ENCODE measurements around the gene ZNF653. TPM values are rescaled to one million over a fixed set of nuclear protein-coding genes. Genes with fewer than 3 reads are reported as not detected.
"Not testable (repeated sequence)": the region's sequence is repeated elsewhere in the genome, so short reads cannot be mapped to it uniquely, and the experiment has no call there.

The ZNF653 gene
- polyA plus RNA-seq, 3 donors, result 9.0 to 9.9 (median 9.4) TPM

DNA sequence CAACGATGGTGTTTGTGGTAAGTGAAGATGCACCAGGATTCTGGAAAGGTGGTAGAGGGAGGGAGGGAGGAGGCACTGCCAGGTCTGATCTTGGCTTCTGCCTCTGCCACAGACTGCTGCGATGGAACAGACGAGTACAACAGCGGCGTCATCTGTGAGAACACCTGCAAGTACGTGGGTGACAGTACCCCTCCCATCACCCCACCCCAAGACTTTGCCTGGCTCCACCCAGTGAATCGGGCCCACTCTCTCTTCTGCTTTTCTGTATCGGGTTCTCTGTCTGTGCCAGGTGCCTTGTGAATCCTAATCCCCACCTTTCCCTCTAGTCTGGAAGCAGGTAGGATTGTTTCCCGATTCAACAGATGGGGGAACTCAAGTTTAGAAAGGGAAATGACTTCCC is 67.7 kb downstream of the ZNF653 start:
- no peak for DNase-seq (ENCODE audit: low read depth in 3 of 3, low spot score in 2 of 3)

DNA sequence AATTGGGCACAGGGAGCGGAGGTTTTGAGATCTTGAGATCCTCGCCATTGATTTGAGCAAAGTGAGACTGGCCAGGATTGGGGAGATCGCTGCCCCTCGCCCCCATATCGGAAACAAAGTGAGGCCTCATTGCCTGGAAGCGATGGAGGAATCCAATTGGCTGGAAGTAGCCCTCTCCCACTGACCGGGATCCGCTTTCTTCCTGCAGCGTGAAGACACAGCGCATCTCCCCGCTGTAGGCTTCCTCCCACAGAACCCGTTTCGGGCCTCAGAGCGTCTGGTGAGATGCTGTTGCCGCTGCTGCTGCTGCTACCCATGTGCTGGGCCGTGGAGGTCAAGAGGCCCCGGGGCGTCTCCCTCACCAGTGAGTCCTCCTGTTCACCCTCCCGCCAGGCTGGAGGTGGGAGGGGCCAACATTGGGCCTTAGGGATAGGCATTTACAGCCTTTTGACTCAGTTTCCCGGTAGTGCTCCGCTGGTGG is 69.8 kb downstream of the ZNF653 start:
- DNase-seq (ENCODE audit: low read depth in 3 of 3, low spot score in 2 of 3), result no peak

DNA sequence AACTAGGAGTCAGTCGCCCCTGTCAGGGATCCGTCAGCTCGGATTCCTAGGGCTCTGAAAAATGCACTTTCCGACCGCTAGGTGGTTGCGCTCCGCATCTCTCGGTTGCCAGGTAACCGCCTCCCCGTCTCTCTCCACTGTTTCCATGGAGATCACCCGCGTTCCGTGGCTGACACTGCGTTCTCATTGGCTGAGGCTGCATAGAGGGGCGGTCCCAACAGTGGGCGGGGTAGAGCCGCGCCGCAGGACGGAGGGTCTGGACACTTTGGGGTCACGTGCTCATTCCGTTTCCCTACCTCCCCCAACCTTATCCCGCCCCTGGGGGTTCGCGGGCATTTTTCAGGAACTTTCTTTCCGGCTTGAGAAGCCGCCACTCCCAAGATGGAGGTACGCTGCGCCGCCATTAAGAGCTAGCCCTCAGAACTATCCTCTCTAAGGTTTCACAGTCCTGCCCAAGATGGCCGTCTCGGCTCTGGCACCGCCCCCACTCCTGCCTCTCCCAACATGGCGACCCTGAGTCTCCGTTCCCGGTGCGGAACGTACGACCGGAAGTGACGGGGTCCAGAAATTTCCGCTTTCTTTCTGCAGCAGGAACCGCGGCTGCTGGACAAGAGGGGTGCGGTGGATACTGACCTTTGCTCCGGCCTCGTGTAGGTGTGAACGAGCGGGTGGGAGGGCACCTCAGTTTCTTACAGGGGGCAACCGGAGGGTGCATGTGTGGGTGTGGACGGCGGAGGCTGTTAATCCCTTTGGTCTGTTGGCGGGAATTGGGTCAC is 70.4 kb downstream of the ZNF653 start, which contains the start of the genes ODAD3 and PRKCSH:
ODAD3 (minus strand) TSS at position 65 of the 776 bp plus-strand sequence. CDS start 105 bp downstream, outside the sequence.
PRKCSH (plus strand) TSS at position 579 of the 776 bp plus-strand sequence. CDS start 483 bp downstream, outside the sequence.
- peak; percentile 99 to 100 (median 99) for DNase-seq (ENCODE audit: low read depth in 3 of 3, low spot score in 2 of 3)

DNA sequence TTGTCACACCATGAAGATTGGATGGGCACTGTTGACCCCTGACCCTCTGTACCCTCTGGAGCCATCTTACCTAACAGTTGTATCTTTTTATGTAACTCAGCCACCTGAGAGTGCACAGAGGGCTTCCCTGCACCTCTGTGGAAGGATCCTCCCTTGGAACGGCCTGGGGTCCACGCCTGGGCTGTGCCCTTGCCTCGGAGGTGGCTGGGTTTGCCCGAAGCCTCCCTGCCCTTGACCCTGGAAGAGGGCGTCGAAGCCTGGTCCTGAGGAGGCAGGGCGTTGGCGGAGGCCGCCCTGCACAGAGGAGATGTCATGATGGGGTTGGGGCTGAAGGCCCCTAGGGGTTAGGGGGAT is 71.0 kb downstream of the ZNF653 start:
- DNase-seq (ENCODE audit: low read depth in 3 of 3, low spot score in 2 of 3), result no peak

DNA sequence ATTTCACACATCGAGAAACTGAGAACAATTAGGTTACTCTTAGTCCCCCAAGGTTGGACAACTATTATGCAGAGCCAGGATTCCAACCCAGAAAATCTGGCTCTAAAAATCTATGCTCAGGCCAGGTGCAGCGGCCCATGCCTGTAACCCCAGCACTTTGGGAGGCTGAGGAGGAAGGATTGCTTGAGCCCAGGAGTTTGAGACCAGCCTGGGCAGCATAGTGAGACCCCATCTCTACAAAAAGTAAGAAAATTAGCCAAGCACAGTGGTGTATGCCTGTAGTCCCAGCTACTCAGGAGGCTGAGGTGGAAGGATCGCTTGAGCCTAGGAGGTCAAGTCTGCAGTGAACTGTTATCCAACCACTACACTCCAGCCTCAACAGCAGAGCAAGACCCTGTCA is 72.1 kb downstream of the ZNF653 start:
- DNase-seq (ENCODE audit: low read depth in 3 of 3, low spot score in 2 of 3), result not testable (repeated sequence)

Other genes with a start within 250 kb of the ZNF653 start
- gene DOCK6, start 243.3 kb downstream of the ZNF653 start, polyA plus RNA-seq (ENCODE audit: insufficient read length in 3 of 3), result 10 to 100 TPM; 34.4 to 37.8 (median 34.7) TPM
- not detected for gene TSPAN16, start 209.7 kb downstream of the ZNF653 start, polyA plus RNA-seq (ENCODE audit: insufficient read length in 3 of 3)
- 10 to 100 TPM; 14.4 to 19.2 (median 17.4) TPM for gene RAB3D, start 166.2 kb downstream of the ZNF653 start, polyA plus RNA-seq (ENCODE audit: insufficient read length in 3 of 3)
- 100 to 1,000 TPM; 126 to 159 (median 135) TPM for gene TMEM205, start 159.6 kb downstream of the ZNF653 start, polyA plus RNA-seq (ENCODE audit: insufficient read length in 3 of 3)
- gene CCDC159, start 159.3 kb downstream of the ZNF653 start, polyA plus RNA-seq (ENCODE audit: insufficient read length in 3 of 3), result 10 to 100 TPM; 21.5 to 23.3 (median 21.8) TPM
- 10 to 100 TPM in 2 of 3 donors, 1 to 10 TPM in 1; 9.2 to 11.3 (median 10.0) TPM for gene PLPPR2, start 150.4 kb downstream of the ZNF653 start, polyA plus RNA-seq (ENCODE audit: insufficient read length in 3 of 3)
- 1 to 10 TPM; 3.0 to 3.2 (median 3.1) TPM for gene SWSAP1, start 131.2 kb downstream of the ZNF653 start, polyA plus RNA-seq (ENCODE audit: insufficient read length in 3 of 3)
- gene EPOR, start 121.5 kb downstream of the ZNF653 start, polyA plus RNA-seq (ENCODE audit: insufficient read length in 3 of 3), result 10 to 100 TPM; 15.0 to 17.2 (median 15.7) TPM
- gene RGL3, start 86.5 kb downstream of the ZNF653 start, polyA plus RNA-seq (ENCODE audit: insufficient read length in 3 of 3), result 10 to 100 TPM; 47.6 to 64.8 (median 55.5) TPM
- gene ODAD3, start 70.7 kb downstream of the ZNF653 start, polyA plus RNA-seq (ENCODE audit: insufficient read length in 3 of 3), result 1 to 10 TPM; 1.5 to 1.6 (median 1.5) TPM
- 100 to 1,000 TPM; 299 to 323 (median 323) TPM for gene PRKCSH, start 70.2 kb downstream of the ZNF653 start, polyA plus RNA-seq (ENCODE audit: insufficient read length in 3 of 3)
- under 1 TPM; 0.04 to 0.35 (median 0.04) TPM for gene ELAVL3, start 24.8 kb downstream of the ZNF653 start, polyA plus RNA-seq (ENCODE audit: insufficient read length in 3 of 3)
- gene ECSIT, start 23.3 kb upstream of the ZNF653 start, polyA plus RNA-seq (ENCODE audit: insufficient read length in 3 of 3), result 10 to 100 TPM; 36.5 to 40.4 (median 38.8) TPM
- 1 to 10 TPM; 2.2 to 3.0 (median 2.2) TPM for gene CNN1, start 33.0 kb upstream of the ZNF653 start, polyA plus RNA-seq (ENCODE audit: insufficient read length in 3 of 3)
- 10 to 100 TPM; 43.5 to 48.5 (median 44.9) TPM for gene ELOF1, start 53.4 kb upstream of the ZNF653 start, polyA plus RNA-seq (ENCODE audit: insufficient read length in 3 of 3)
- 10 to 100 TPM; 12.6 to 17.2 (median 15.5) TPM for gene ACP5, start 71.8 kb upstream of the ZNF653 start, polyA plus RNA-seq (ENCODE audit: insufficient read length in 3 of 3)
- 10 to 100 TPM; 47.8 to 56.1 (median 51.9) TPM for gene ZNF627, start 91.6 kb upstream of the ZNF653 start, polyA plus RNA-seq (ENCODE audit: insufficient read length in 3 of 3)
- 10 to 100 TPM; 11.8 to 14.2 (median 12.5) TPM for gene ZNF823, start 233.1 kb upstream of the ZNF653 start, polyA plus RNA-seq (ENCODE audit: insufficient read length in 3 of 3)

All from right renal cortex interstitium (tissue), 3 donors.